PFSK-1 (cell line): ENCODE results near the gene C11orf16.

Experiments used
- POLR2AphosphoS5 ChIP-seq: IDR thresholded peaks from 2 replicates; pipeline ENCODE4 v1.6.1; 2012; ENCODE audit warnings: low read depth, mild to moderate bottlenecking, control low read depth, low read length, moderate library complexity
- TAF1 ChIP-seq: IDR thresholded peaks from 2 replicates; pipeline ENCODE4 v1.6.1; 2012; ENCODE audit warnings: low read length, control low read depth, borderline replicate concordance; ENCODE audit not compliant: insufficient read depth

DNA sequence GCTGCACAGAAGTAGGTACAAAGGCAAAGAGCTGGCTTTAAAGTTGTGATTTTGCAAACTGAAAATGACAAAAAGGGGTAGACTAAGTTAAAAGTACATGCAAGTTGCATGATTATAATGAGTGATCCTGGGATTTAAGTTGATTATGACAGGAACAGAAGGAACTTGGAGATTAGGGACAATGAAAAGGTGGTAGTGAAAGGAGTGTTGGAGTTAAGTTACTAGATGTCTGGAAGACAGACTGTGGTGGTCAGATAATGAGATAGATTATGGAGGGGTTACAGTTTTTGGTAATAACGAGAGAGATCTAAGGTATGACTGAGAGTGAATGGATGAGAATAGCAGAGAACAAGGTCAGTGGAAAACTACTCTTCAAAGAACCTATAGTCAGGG lies 39.2 kb upstream of the C11orf16 start:
- no peak for TF ChIP-seq POLR2AphosphoS5
- no peak for TF ChIP-seq TAF1
